B cell (primary cell): ENCODE data around the gene OXER1. TPM values are rescaled to one million over a fixed set of nuclear protein-coding genes. Genes with fewer than 3 reads are reported as not detected.
A peak's percentile ranks its signal among the peaks of the same experiment; 100 is the strongest.

Experiments
- ATAC-seq: fragments of 200-7000 bp; cut with Tn5 transposase; one replicate; pipeline ENCODE4 v1.10.0; 2021; ENCODE audit warnings: low read depth, mild to moderate bottlenecking, moderate number of reproducible peaks, moderate library complexity
- CTCF ChIA-PET: fragments of 350-600 bp; sonication (Branson Sonifier 250); formaldehyde crosslinking; loops from one replicate; lab custom pipeline; 2021; ENCODE audit warnings: antibody characterized with exemption, inconsistent platforms; lab: Charles Lee
- POLR2A ChIA-PET: fragments of 350-600 bp; sonication (Branson Sonifier 250); formaldehyde crosslinking; loops from one replicate; lab custom pipeline; 2021; ENCODE audit warnings: antibody characterized with exemption; lab: Charles Lee
- DNase-seq: peaks from one replicate; pipeline ENCODE4 v3.0.0; 2013
- H2AFZ ChIP-seq: 2 replicates; pipeline ENCODE4 v1.6.1; 2012; ENCODE audit warnings: mild to moderate bottlenecking, low read depth, low read length; ENCODE audit not compliant: insufficient read depth, poor library complexity, severe bottlenecking
- H3K27ac ChIP-seq, 2 donors: 1 replicate in 1 of 2; 2 replicates in 1 of 2; pipeline ENCODE4 v1.5.1; 2012 to 2013; ENCODE audit warnings: low read length in 2 of 2, mild to moderate bottlenecking in 2 of 2, moderate library complexity in 1 of 2
- H3K27me3 ChIP-seq, 4 experiments: fragments of 200-600 bp in 1 of 4; sonication (generic) in 1 of 4; replicated peaks in 1 of 4; 1 replicate in 2 of 4; 2 replicates in 2 of 4; pipeline versions ENCODE4 v1.6.1 to v1.7.0; 2013 to 2016; ENCODE audit warnings: low read length in 3 of 4, mild to moderate bottlenecking in 2 of 4, mixed read lengths in 1 of 4, moderate library complexity in 1 of 4; ENCODE audit not compliant: insufficient read depth in 4 of 4, control insufficient read depth in 3 of 4; ENCODE audit errors: control extremely low read depth in 1 of 4
- H3K36me3 ChIP-seq, 2 experiments: replicated peaks in 1 of 2; 1 replicate in 1 of 2; 2 replicates in 1 of 2; pipeline versions ENCODE4 v1.6.1 to v1.7.1; 2013; ENCODE audit warnings: low read length in 1 of 2; ENCODE audit not compliant: insufficient read depth in 2 of 2, control insufficient read depth in 1 of 2; ENCODE audit errors: control extremely low read depth in 1 of 2, extremely low read depth in 1 of 2
- H3K4me1 ChIP-seq, 2 donors: fragments of 200-600 bp in 1 of 2; sonication (generic) in 1 of 2; 1 replicate in 1 of 2; 2 replicates in 1 of 2; pipeline versions ENCODE4 v1.5.1 to v1.6.1; 2013 to 2017; ENCODE audit warnings: low read length in 2 of 2; ENCODE audit not compliant: control insufficient read depth in 2 of 2, insufficient read depth in 2 of 2
- H3K4me2 ChIP-seq: replicated peaks from 2 replicates; pipeline ENCODE3; 2012; ENCODE audit warnings: mild to moderate bottlenecking, low read depth, low read length; ENCODE audit not compliant: poor library complexity, severe bottlenecking
- H3K4me3 ChIP-seq, 5 experiments: fragments of 200-600 bp in 1 of 5; sonication (generic) in 1 of 5; 1 replicate in 3 of 5; 2 replicates in 2 of 5; pipeline versions ENCODE4 v1.5.1 to v1.7.0; 2011 to 2016; ENCODE audit warnings: low read length in 4 of 5, mild to moderate bottlenecking in 4 of 5, low read depth in 2 of 5, control low read depth in 1 of 5, moderate library complexity in 1 of 5; ENCODE audit not compliant: insufficient read depth in 1 of 5; ENCODE audit errors: control extremely low read depth in 1 of 5, extremely low read depth in 1 of 5
- H3K79me2 ChIP-seq: fragments of 200-600 bp; sonication (generic); one replicate; pipeline ENCODE4 v1.6.0; 2016; ENCODE audit warnings: low read length; ENCODE audit not compliant: control insufficient read depth, insufficient read depth
- H3K9ac ChIP-seq: fragments of 200-600 bp; sonication (generic); 2 replicates; pipeline ENCODE4 v1.6.1; 2017; ENCODE audit warnings: mild to moderate bottlenecking, low read length, moderate library complexity
- H3K9me3 ChIP-seq, 3 donors: one replicate each; pipeline versions ENCODE4 v1.6.1 to v1.7.1; 2013; ENCODE audit warnings: low read length in 2 of 3; ENCODE audit not compliant: control insufficient read depth in 2 of 3, insufficient read depth in 1 of 3; ENCODE audit errors: control extremely low read depth in 1 of 3
- H4K20me1 ChIP-seq: 2 replicates; pipeline ENCODE4 v1.6.0; 2012; ENCODE audit warnings: mild to moderate bottlenecking, low read length; ENCODE audit not compliant: insufficient read depth, control insufficient read depth, poor library complexity, severe bottlenecking
- H3K27ac Mint-ChIP-seq: one replicate; pipeline ENCODE4 v1.8.0; 2021; ENCODE audit warnings: mixed read lengths
- H3K27me3 Mint-ChIP-seq: one replicate; pipeline ENCODE4 v1.8.0; 2021; ENCODE audit warnings: mixed read lengths
- H3K4me1 Mint-ChIP-seq: one replicate; pipeline ENCODE4 v1.8.0; 2021; ENCODE audit warnings: mixed read lengths
- H3K4me3 Mint-ChIP-seq: one replicate; pipeline ENCODE4 v1.8.0; 2021; ENCODE audit warnings: mixed read lengths
- H3K9me3 Mint-ChIP-seq: one replicate; pipeline ENCODE4 v1.8.0; 2022; ENCODE audit warnings: mixed read lengths; ENCODE audit not compliant: insufficient read depth
- CTCF ChIP-seq: fragments of 200-600 bp; IDR thresholded peaks from one replicate; pipeline ENCODE4 v1.8.0; 2022; ENCODE audit warnings: antibody characterized with exemption, mild to moderate bottlenecking
- EZH2 ChIP-seq: IDR thresholded peaks from 2 replicates; pipeline ENCODE4 v1.6.1; 2012; ENCODE audit warnings: borderline replicate concordance, low read depth, mild to moderate bottlenecking, moderate library complexity, low read length; ENCODE audit not compliant: insufficient read depth, poor library complexity, severe bottlenecking
- WGBS: methylation state at CpG from one replicate; pipeline ENCODE4 v1.1.5; 2013; ENCODE audit warnings: missing lambda C conversion rate; ENCODE audit not compliant: insufficient coverage; 5-methylcytosine and 5-hydroxymethylcytosine counted together
- intact Hi-C: fragments of 100-400 bp; cut with micrococcal nuclease; formaldehyde crosslinking; loops from one replicate; pipeline ENCODE4 v1.10.0; 2022
- polyA plus RNA-seq: library from polyadenylated mRNA; depleted of rRNA; stranded (reverse); fragments of >200 nt; gene quantifications from 2 replicates; pipeline ENCODE4 v1.2.3, GENCODE V29; 2012
- total RNA-seq, 2 donors: library from RNA; stranded (reverse); fragments of 120-200 nt in 1 of 2; gene quantifications; 1 replicate in 1 of 2; 2 replicates in 1 of 2; pipeline versions ENCODE4 v1.2.3 to v1.2.4, GENCODE V29; 2013 to 2022

The OXER1 gene
- total and polyA plus RNA-seq, 2 donors (not counting 1 experiment from before 2014, with no cell fraction given), result 3.2 to 3.3 TPM

GRCh38 chr2:42796427-42797248, 32.7 kb upstream of the OXER1 start:
- DNase-seq (no peak), ATAC-seq (no peak)
- Histone ChIP-seq H3K79me2 (peaks cover 11% of the 10 kb centered on the region), H3K9me3 (no peaks in the 10 kb centered on the region), H4K20me1 (no peaks in the 10 kb centered on the region), H3K27ac (peak overlapping the region in 1 of 2 donors; percentile 69), H2AFZ (no peak overlapping the region), H3K27me3 (no peaks in the 10 kb centered on the region), H3K9ac (no peak overlapping the region), H3K4me3 (peak overlapping the region in 1 of 5 experiments; percentile 22), H3K4me2 (peak overlapping the region; percentile 28), H3K36me3 (no peaks in the 10 kb centered on the region), H3K4me1 (peaks cover 17 to 31% of the 10 kb centered on the region in 2 donors)
- Mint-ChIP-seq H3K27me3 (no peaks in the 10 kb centered on the region), H3K4me3 (peak overlapping the region; percentile 73), H3K27ac (peak overlapping the region; percentile 57), H3K9me3 (no peaks in the 10 kb centered on the region), H3K4me1 (peaks cover 37% of the 10 kb centered on the region)
- ChIA-PET POLR2A (interaction anchor here (0.6 to 6.5 kb wide), 2 partner anchors 14 to 216 kb away, joined by 6 to 82 read pairs; no protein-coding TSS in a partner anchor), CTCF (interaction anchor here (1.0 kb wide), 1 partner anchor 15 kb away, joined by 4 read pairs; no protein-coding TSS in a partner anchor)
- WGBS, result 100% methylated on average over 2 of the region's 7 CpGs
- TF ChIP-seq EZH2, result no peak
- TF ChIP-seq CTCF, result no peak
- intact Hi-C loops, result no loop called here

- no peak overlapping the region for H2AFZ ChIP-seq
- H3K4me1 Mint-ChIP-seq, result peaks cover 45% of the 10 kb centered on the region
- no peaks in the 10 kb centered on the region for H4K20me1 ChIP-seq
- H3K4me3 Mint-ChIP-seq, result peak overlapping the region; percentile 24
- no peaks in the 10 kb centered on the region for H3K36me3 ChIP-seq
- no peak overlapping the region for H3K9ac ChIP-seq
- CTCF ChIA-PET, result interaction anchor here (1.0 kb wide), 1 partner anchor 15 kb away, joined by 4 read pairs; no protein-coding TSS in a partner anchor
- H3K27ac Mint-ChIP-seq, result peak overlapping the region; percentile 15
- H3K4me1 ChIP-seq, result peaks cover 18 to 37% of the 10 kb centered on the region in 2 donors
- H3K9me3 Mint-ChIP-seq, result no peaks in the 10 kb centered on the region
- no peak overlapping the region for H3K4me3 ChIP-seq
- TF ChIP-seq CTCF, result no peak
- no peak for TF ChIP-seq EZH2
- POLR2A ChIA-PET, result interaction anchor here (0.6 to 6.5 kb wide), 2 partner anchors 15 to 217 kb away, joined by 6 to 82 read pairs; no protein-coding TSS in a partner anchor
- H3K27me3 Mint-ChIP-seq, result no peaks in the 10 kb centered on the region
- H3K4me2 ChIP-seq, result peak overlapping the region; percentile 28
- no peak for ATAC-seq
- peak overlapping the region in 1 of 2 donors; percentile 69 for H3K27ac ChIP-seq
- 70% methylated on average over 1 of the region's 3 CpGs for WGBS
- no peaks in the 10 kb centered on the region for H3K9me3 ChIP-seq
- intact Hi-C loops, result no loop called here
- H3K27me3 ChIP-seq, result no peaks in the 10 kb centered on the region
- peak; percentile 27 for DNase-seq
- peaks cover 19% of the 10 kb centered on the region for H3K79me2 ChIP-seq
Measured at GRCh38 chr2:42795841-42796301, 31.9 kb upstream of the OXER1 start.
